ENCODE measurements around the gene DLGAP1.

GRCh38 chr18:4256766-4257417, 198.2 kb downstream of the DLGAP1 start:
- TF ChIP-seq PATZ1 (CRISPR knock-in tag; IDR thresholded peaks at IDR 0.05; ENCODE audit: borderline replicate concordance) (no peak), CREB5 (CRISPR knock-in tag; IDR thresholded peaks at IDR 0.05; ENCODE audit: low read depth) (no peak), ZFP30 (CRISPR knock-in tag; IDR thresholded peaks at IDR 0.05) (no peak), ZC3H10 (CRISPR knock-in tag; IDR thresholded peaks at IDR 0.05) (no peak), TOX (CRISPR knock-in tag; IDR thresholded peaks at IDR 0.05; ENCODE audit: borderline replicate concordance) (no peak)

All from SK-N-SH treated with all-trans-retinoic acid at 6 μM for 48 hours (cell line).